Hepatocyte (in vitro differentiated cells): ENCODE data around the gene KIAA0513.

Experiments
- EZH2 ChIP-seq: fragments of 200-600 bp; sonication (generic); IDR thresholded peaks from 2 replicates; pipeline ENCODE4 v1.6.1; 2016; ENCODE audit warnings: antibody characterized with exemption, mild to moderate bottlenecking, borderline replicate concordance
- EZH2phosphoT487 ChIP-seq: fragments of 200-600 bp; sonication (generic); IDR thresholded peaks from one replicate; pipeline ENCODE4 v1.6.1; 2018; ENCODE audit warnings: antibody characterized with exemption, mild to moderate bottlenecking, low read depth, moderate library complexity; ENCODE audit not compliant: unreplicated experiment, severe bottlenecking
- TF ChIP-seq, protein P1 (sequence below): fragments of 200-600 bp; sonication (generic); IDR thresholded peaks from 2 replicates; pipeline ENCODE4 v1.5.1; 2016; ENCODE audit warnings: antibody characterized with exemption, mild to moderate bottlenecking; ENCODE audit not compliant: poor library complexity

DNA sequence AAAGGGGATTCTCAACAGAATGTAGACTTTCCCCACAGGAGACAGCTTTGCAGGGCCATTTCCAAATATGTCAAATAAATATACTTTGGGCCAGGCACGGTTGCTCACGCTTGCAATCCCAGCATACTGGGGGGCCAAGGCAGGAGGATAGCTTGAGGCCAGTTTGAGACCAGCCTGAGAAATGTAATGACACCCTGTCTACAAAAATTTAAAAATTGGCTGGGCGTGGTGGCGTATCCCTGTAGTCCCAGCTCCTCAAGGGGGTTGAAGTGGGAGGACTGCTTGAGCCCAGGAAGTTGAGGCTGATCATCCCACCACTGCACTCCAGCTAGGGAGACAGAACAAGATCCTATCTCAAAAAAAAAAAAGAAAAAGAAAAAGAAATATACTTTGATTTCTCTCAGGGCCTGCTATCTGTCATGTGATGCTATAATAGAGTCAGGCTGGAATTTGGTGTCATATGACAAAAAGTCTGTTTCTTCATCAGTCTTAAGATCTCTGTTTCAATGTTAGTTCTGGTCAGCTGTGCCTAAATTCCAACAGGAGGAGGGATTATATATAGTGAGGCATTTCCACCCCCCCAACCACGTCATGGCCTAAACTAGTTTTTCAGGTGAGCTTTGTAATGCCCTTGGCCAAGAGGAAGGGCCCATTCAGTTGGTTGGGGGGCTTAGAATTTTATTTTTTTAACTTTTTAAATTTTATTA lies 12.0 kb upstream of the KIAA0513 start:
- no peak for TF ChIP-seq EZH2
- TF ChIP-seq, protein P1, sequence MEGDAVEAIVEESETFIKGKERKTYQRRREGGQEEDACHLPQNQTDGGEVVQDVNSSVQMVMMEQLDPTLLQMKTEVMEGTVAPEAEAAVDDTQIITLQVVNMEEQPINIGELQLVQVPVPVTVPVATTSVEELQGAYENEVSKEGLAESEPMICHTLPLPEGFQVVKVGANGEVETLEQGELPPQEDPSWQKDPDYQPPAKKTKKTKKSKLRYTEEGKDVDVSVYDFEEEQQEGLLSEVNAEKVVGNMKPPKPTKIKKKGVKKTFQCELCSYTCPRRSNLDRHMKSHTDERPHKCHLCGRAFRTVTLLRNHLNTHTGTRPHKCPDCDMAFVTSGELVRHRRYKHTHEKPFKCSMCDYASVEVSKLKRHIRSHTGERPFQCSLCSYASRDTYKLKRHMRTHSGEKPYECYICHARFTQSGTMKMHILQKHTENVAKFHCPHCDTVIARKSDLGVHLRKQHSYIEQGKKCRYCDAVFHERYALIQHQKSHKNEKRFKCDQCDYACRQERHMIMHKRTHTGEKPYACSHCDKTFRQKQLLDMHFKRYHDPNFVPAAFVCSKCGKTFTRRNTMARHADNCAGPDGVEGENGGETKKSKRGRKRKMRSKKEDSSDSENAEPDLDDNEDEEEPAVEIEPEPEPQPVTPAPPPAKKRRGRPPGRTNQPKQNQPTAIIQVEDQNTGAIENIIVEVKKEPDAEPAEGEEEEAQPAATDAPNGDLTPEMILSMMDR = no peak
- no peak for TF ChIP-seq EZH2phosphoT487
